NCI-H510A (cell line): ENCODE measurements around the gene OR13A1.
"Not testable (repeated sequence)": the region's sequence is repeated elsewhere in the genome, so short reads cannot be mapped to it uniquely, and the experiment has no call there.

Source experiments
- DNase-seq: peaks from one replicate; lab custom pipeline; 2025; lab: John Stamatoyannopoulos, UW

OR13A1 gene

DNA sequence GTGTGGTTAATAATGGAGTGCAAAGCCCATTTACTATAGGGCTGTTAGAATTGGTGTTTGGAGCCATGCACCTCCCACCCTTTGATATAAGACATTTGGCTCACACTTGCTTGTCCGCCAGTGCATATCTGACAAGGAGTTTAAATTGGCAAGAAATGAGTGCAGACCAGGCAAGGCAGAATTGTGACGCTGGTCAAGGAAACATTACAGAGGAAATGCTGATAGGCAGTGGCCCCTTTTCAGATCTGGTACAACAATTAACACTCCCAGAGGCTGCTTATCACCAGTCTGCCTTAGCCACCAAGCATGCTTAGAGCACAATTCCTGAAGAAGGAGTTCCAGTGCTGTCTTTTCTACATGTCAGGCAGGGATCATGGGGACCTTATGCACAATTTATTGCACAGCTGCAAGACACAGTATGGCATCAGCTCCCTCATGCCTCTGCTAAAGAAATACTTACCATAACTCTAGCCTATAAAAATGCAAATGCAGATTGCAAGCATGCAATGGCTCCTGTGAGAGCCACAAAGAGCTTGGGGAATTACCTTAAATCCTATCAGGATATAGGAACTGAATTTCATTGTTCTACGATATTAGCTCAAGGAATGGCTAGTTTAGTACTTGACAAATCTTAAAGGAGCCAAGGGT is 35.2 kb downstream of the OR13A1 start:
- DNase-seq = no peak

DNA sequence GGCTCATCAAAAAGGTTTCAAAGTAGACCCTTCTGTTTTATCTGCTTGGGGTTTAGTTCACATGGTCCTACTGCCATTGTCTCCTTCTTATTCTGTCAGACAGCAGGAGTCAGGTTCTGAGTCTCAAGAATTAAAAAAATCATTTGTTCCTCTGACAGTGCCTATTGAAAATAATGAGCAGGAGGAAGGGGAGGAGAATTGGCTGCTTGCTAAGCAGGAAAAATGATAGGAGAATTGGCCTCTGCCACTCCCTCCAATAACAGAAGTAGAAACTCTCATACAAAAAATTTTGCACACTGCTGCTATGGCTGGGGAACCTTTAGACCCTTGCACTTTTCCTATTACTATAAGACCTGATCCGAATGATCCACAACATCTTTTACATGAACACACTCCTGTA is 35.7 kb downstream of the OR13A1 start:
- no peak for DNase-seq

DNA sequence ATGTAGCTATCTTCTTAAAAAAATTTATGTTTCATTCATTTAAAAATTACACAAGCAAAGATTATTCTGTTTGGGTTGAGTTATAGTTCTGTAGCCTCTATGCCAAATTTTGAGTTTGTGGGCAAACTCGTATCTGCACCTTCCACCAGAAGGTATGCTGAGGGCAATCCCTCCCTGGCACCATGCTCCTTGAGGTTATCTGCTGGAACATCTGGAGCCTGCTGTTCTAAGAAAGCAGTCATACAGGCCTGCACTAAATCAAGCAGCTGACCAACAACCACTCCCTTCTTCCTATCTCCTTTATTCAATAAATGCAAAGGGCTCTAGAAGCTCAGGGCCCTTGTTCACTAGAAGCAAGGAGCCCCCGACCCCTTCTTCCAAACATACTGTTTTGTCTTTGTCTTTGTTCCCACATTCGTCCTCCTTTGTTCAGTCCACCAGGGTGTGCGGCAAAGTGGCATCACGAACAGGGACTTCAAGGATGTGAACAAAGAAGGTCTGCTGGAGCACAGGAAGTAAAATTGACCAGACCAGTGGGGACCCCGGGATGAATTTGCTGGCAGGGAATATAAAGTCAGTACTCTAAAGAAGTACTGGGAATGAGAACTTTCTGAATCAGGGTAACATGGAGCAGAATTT is 36.4 kb downstream of the OR13A1 start:
- DNase-seq = no peak

DNA sequence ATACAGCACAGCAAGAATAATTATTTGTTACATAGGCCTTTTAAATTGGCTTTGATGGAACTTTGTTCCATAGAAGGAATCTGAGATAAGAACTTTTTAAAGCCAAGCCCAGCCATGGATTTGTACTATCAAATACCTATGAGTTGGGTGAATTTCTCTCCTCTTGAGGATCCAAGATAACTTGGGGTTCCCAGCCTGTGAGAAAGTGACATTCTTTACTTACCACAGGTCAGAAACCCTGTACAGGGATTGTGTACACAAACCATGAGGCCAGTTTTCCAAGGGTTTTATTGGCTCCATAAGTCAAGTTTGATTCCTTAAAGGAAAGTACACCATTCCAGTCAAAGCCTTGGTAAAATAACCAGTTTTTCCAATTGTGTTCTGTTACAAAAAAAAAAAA is 39.3 kb downstream of the OR13A1 start:
- not testable (repeated sequence) for DNase-seq

DNA sequence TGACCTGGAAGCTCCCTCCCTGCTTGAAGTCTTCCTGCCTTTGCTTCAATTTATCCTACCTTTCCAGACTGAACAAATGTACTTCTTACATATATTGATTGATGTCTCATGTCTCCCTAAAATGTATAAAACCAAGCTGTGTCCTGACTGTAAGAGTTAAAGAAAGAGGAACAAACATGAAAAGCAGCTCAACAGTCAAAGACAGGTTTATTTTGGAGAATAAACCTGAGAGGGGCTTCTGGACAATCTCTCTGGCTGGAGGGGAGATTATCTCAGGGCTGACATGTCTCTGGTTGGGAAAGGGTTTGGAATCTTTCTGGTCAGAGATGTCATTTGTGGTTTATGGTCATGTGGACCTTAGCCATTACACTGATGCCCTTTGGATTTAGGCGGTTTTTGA is 41.0 kb downstream of the OR13A1 start:
- DNase-seq = no peak

DNA sequence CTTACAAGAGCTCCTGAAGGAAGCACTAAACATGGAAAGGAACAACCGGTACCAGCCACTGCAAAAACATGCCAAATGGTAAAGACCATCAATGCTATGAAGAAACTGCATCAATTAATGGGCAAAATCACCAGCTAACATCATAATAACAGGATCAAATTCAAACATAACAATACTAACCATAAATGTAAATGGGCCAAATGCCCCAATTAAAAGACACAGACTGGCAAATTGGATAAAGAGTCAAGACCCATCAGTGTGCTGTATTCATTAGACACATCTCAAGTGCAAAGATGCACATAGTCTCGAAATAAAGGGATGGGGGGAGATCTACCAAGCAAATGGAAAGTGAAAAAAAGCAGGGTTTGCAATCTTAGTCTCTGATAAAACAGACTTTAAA is 47.6 kb downstream of the OR13A1 start:
- not testable (repeated sequence) for DNase-seq

DNA sequence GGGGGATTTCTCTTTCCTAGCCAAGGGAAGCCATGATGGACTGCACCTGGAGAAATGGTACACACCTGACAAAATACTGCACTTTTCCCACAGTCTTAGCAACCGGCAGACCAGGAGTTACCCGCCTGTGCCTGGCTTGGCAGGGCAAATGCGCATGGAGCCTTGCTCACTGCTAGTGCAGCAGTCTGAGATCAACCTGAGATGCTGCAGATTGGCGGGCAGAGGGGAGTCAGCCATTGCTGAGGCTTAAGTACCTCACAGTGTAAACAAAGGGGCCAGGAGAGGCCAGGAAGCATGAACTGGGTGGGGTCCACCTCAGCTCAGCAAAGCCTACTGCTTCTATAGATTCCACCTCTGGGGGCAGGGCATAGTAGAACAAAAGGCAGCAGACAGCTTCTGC is 49.4 kb downstream of the OR13A1 start:
- DNase-seq = peak; percentile 14

DNA sequence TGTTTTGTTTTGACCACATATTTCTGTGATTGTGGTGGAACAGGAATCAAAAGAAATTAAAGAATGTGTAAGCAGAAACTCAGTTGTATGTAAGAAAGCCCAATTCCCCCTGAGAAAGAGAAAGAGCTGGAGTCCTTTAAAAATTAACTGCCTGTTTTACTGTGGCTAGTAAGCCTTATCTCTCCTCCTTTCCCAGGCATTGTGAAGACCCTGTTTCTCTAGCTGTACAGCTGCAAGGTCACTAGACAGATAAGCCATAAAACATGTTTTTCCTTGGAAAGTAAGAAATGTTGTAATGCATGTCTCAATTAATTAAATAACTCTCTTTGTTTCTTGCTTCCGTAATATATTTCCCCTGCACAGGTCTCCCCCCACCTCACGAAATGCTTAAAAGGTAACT is 53.5 kb downstream of the OR13A1 start:
- no peak for DNase-seq

DNA sequence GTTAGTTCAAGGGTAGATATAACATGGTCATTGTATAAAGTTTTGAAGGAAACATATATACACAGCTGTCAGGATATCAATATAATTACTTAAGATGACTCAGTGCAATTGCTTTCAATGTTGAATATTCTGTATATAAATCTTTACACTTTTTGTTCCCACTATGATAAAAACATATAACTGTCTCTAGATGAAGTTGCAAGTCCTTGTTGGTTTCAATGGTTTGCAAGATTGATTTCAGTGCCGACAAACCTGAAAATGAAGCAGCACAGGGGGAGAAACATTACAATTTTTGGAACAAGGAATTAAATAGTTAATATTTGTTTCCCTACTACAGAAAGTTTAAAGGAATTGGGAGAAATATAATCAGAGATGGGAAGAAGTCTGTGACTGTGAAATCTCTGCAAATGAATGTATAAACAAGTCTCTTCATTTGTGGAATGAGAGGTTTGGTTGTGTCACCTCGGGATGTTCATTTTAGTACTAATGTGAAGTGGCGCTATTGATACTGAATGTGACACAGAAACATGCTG is 54.1 kb downstream of the OR13A1 start:
- no peak for DNase-seq

DNA sequence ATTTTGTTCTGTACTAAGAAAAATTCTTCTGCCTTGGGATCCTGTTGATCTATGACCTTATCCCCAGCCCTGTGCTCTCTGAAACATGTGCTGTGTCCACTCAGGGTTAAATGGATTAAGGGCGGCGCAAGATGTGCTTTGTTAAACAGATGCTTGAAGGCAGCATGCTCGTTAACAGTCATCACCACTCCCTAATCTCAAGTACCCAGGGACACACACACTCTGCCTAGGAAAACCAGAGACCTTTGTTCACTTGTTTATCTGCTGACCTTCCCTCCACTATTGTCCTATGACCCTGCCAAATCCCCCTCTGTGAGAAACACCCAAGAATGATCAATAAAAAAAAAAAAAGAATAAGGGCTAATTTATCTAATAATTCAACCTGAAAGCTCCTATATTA is 54.8 kb downstream of the OR13A1 start:
- DNase-seq = not testable (repeated sequence)

DNA sequence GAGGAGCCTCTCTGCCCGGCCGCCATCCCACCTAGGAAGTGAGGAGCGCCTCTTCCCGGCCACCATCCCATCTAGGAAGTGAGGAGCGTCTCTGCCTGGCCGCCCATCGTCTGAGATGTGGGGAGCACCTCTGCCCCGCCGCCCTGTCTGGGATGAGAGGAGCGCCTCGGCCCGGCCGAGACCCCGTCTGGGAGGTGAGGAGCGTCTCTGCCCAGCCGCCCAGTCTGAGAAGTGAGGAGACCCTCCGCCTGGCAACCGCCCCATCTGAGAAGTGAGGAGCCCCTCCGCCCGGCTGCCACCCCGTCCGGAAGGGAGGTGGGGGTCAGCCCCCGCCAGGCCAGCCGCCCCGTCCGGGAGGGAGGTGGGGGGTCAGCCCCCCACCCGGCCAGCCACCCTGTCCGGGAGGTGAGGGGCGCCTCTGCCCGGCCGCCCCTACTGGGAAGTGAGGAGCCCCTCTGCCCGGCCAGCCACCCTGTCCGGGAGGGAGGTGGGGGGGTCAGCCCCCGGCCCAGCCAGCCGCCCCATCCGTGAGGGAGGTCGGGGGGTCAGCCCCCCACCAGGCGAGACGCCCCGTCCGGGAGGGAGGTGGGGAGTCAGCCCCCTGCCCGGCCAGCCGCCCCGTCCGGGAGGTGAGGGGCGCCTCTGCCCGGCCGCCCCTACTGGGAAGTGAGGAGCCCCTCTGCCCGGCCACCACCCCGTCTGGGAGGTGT is 55.5 kb downstream of the OR13A1 start:
- DNase-seq = not testable (repeated sequence)

DNA sequence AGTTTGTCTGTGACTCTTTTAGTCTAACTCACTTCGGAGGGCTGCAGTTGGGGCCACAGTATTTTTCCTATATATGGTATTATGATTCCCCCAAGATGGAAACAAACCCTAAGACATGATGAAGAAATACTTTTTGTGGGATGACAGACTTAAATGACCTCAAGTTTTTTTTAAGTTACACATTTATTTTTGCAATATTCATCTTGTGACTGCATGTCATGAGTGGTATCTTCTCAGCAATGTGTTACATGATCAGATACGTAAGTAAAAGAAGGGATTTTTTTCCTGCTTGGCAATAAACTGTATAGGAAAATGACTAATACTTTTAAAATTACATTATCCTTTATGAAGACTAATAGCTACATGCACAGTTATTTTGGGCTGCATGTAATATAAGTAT is 57.8 kb downstream of the OR13A1 start:
- no peak for DNase-seq

DNA sequence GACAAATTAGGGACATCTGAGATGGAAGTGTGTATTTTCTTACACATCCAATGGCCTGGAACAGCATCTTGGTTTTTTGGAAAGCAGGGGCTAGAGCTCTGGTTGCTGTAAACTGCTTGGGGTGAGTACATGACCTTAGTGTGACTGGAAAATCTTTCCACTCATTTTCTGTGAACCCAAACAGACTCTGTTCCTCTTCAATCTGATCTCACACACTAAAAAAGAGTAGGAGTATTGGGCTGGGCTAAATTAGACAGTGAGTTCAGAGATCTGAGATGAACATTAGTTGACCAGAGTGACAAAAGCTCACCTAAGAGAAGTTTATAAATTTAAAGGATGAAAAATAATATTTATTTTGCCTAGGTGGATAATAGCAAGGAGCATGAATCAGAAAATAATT is 59.2 kb downstream of the OR13A1 start:
- no peak for DNase-seq

DNA sequence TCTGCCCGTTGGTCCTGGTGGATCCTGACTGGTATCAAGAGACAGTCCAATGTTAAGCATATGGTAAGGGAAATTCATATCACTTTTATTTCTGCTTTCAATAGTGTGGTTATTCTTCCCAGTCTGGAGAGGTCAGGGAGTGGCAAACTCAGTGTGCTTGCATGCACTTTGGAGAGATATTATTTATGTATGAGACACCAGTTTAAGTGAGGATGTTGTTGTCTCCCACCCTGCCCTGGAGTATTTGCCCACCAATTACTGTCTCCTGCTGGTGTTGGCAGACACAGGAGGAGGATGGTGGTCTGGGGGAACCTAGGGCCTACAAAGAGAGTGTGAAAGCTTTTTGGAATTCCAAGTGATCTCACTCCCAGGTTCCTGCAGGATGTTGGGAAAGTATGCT is 59.7 kb downstream of the OR13A1 start:
- DNase-seq = no peak

DNA sequence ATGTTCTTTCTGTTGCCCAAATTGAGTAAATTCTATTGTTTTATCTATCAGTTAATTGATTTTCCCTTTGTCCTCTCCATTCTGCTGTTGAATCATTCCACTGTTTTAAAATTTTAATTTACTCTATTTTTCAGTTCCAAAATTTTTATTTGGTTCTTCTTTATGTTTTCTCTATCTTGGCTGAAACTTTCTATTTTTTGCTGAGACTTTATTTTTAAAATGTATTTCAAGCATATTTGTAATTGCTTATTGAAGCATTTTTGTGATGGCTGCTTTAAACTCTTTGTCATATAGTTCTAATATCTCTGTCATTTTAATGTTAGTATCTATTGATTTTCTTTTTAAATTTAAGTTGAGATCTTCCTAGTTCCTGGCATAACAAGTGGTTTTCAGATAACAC is 60.5 kb downstream of the OR13A1 start:
- DNase-seq = no peak

DNA sequence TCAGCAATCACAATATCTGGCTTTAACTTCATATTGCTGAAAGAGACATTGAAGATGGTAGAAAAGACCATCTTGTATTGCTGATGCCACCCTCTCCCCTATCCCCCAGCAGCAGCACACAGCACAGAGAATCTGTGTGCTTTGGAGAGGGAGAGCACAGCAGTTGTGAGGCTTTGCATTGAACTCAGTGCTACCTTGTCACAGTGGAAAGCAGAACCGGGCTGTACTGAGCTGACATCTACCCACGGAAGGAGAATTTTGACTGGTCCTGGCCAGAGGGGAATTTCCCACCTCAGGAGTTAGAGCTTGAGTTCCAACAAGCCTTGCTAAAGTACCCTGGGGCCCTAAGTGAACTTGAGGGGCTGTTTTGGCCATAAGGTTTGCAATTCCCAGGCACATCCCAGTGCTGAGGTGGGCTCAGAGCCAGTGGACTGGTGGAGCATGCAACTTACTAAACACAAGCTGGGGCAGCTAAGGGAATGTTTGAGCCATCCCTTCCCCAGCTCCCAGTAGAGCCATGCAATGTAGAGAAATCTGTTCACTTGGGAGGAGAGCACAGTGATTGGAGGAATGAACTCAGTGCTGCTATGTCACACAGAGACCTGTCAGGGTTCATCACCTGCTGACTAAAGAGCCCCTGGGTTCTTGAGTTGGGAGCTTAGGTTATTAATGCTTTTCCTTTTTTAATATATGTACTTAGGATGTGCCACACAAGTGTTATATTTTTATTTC is 62.1 kb downstream of the OR13A1 start:
- DNase-seq = no peak
